Measurements from ENCODE around the gene KCTD2.
A peak's percentile ranks its signal among the peaks of the same experiment; 100 is the strongest.
"Not testable (repeated sequence)": the region's sequence is repeated elsewhere in the genome, so short reads cannot be mapped to it uniquely, and the experiment has no call there.

KCTD2 gene, protein sequence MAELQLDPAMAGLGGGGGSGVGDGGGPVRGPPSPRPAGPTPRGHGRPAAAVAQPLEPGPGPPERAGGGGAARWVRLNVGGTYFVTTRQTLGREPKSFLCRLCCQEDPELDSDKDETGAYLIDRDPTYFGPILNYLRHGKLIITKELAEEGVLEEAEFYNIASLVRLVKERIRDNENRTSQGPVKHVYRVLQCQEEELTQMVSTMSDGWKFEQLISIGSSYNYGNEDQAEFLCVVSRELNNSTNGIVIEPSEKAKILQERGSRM

DNA sequence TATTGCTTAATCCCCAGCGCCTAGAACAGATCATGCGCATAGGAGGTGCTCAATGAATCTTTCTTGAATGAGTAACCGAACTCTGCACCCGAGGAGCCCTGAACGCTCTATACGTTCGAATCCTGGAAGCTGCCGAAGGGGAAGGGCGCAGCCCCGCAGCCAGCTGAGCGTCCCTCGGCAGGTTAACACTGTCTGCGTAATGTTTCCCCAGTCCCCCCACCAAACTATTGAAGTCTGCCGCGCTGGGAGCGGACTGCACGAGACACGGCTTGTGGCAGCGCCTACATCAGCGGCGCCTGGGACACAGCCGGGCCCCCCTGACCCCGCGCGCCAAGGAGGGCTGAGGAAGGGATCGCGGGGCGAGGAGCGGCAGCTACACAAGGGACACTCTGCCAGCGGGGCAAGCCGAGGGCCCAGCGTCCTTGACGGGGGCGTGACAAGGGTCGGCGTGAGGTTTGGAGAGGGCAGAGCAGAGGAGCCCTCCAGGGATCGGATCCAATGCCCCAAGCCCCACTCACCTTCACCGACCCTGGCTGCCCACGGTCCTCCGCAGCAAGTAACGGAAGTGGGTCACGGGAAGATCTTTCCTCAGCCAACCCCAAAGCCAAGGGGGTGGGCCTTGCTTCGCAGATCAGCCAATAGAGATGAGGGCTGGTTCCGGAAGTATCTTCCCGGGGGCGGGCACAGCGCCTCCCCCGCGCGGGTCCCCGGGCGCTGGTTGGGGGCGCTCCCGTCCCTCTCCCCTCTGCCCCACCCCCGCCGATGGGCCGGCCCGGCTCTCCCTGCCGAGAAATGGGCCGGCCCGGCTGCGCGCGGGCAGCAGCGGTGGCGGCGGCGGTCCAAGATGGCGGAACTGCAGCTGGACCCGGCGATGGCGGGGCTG is at the start of gene KCTD2, which contains the start of gene ATP5PD:
Gene KCTD2, plus strand, starts transcription at position 819 of the 883 bp plus-strand sequence. Its CDS starts 26 bp downstream, at position 845.
Gene ATP5PD, minus strand, starts transcription at position 563 of the 883 bp plus-strand sequence. CDS start 4,319 bp downstream, outside the sequence.
- DNase-seq = peak; percentile 97 to 98

DNA sequence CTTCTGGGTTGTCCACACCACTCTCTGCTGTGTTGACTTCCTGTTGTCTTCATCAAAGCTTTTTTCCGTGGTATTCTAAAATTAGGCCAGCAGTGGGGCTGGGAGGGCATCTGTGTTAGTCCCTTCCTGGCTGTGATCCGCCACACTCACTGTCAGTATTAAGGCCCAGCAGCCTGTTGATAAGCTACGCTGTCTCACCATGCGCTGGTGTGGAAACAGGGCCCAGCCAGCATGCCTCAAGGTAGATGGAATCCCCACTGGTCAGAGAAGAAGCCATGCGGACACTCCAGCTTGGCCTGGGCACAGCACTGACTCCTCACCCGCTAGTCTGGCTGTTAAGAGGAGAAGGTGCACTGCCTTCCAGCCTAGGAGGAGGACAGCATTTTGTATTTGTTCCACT is 48.2 kb upstream of the KCTD2 start:
- no peak for DNase-seq

DNA sequence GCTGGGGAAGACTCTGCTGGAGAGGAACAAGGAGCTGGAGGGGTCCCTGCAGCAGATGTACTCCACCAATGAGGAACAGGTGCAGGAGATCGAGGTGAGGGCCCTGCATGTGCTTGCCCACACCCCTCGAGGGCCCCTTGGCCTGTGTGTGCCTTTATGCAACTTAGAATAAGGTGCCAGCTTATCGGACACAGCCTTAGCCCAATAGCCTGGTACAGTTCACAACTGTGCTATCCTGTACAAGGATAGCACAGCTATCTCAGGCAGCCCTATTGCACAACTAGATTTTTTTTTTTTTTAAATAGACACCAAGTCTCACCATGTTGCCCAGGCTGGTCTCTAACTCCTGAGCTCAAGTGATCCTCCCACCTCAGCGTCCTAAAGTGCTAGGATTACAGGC is 47.5 kb upstream of the KCTD2 start:
- DNase-seq = no peak

DNA sequence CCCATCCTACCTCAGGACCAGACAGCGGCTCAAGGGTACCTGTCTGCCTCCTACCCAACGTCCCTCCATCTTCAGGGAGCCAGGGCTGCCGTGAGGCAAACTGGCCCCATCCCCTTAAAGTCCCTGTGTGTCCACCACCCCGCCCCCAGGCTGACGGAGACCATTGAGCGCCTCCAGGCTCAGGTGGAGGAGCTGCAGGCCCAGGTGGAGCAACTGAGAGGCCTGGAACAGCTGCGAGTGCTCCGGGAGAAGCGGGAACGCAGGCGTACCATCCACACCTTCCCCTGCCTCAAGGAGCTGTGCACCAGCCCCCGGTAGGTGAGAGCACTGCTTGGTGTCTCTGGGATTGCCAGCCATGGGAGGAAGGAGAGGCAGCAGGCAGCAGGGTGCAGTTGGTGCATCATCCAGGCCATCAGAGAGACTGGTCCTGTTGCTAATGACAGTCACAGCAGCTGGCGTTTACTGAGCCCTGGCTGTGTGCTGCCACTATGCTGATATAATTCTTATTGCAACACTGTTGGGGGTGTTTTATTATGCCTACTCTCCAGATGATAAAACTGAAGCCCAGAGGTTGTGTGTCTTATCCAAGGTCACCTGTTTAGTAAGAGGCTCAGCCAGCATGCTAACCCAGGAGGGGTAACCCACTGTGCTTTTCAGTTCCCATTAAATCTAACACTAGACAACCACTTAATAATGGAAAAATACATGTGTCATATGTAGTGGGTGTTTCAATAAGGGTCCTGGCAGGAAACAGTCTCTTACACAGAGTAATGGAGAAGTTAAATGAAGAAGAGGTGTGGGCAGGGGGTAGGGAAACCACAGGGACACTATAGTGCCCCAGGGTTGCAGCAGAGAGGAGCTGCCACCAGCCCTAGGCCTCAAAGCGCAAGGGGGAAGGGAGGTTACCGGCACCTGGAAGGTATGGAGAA is 44.8 kb upstream of the KCTD2 start:
- peak in 1 of 2 experiments; percentile 47 for DNase-seq

DNA sequence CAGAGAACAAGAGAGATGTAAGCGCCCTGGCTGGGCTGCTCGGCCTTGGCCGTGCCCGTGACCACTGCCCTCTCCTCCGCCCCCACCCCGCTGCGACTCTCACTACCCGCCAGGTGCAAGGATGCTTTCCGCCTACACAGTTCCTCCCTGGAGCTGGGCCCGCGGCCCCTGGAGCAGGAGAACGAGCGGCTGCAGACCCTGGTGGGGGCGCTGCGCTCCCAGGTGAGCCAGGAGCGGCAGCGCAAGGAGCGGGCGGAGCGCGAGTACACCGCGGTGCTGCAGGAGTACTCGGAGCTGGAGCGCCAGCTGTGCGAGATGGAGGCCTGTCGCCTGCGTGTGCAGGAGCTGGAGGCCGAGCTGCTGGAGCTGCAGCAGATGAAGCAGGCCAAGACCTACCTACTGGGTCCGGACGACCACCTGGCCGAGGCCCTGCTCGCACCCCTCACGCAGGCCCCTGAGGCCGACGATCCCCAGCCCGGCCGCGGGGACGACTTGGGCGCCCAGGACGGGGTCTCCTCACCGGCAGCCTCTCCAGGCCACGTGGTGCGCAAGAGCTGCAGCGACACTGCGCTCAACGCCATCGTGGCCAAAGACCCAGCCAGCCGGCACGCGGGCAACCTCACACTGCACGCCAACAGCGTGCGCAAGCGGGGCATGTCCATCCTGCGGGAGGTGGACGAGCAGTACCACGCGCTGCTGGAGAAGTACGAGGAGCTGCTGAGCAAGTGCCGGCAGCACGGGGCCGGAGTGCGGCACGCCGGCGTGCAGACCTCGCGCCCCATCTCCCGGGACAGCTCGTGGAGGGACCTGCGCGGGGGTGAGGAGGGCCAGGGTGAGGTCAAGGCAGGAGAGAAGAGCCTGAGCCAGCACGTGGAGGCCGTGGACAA is 43.7 kb upstream of the KCTD2 start:
- DNase-seq = no peak

DNA sequence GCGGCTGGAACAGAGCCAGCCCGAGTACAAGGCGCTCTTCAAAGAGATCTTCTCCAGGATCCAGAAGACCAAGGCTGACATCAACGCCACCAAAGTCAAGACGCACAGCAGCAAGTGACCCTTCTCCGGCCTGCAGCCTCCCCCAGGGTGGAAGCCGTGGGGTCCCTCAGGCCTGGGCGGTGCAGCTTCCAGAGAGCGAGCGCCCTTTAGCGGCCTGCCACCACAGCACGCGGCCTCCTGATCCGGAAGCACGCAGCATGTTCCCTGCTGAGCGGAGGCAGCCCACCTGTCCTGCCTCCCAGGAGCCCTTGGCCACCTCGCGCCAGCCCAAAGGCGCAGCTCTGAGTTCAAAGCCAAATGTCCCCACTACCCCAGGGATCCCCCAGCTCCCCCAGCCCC is 43.1 kb upstream of the KCTD2 start:
- DNase-seq = no peak

DNA sequence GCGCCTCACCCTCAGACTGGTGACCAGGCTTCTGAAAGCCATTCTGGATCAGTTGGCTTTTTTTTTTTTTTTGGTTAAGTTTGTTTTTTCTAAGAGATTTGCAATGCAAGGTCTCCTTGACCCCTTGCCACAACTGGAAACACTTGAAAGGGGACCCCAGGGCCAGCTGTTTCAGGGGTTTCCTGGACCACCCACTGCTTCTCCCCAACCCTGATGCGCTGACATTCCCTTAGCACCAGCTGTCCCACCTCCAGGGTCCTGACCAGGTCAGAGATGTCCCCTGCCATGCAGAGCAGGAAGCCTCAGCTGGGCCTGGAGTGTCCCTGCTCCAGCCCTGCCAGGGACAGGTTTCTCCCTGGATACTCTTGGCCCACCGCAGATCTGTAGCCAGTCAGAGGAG is 42.7 kb upstream of the KCTD2 start:
- DNase-seq = no peak

DNA sequence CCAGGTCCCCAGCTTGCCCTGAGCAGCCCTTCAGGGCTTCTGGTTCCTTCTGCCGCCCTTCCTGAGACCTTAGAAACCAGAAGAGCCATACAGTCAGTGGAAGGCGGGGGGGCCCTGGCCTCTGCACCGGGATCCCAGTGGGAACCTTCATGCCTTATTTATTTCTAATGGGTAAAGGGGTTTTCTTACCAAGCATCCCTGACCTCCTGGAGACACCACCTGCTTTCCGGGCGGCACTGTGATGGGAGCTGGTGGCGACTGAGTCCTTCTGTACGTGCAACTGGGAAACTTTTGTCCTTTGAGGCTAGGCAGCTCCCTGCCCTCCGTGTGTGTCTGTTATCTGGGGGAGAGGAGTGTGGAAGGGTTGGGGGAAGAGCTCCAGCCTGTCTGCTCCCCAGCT is 41.7 kb upstream of the KCTD2 start:
- DNase-seq = no peak

DNA sequence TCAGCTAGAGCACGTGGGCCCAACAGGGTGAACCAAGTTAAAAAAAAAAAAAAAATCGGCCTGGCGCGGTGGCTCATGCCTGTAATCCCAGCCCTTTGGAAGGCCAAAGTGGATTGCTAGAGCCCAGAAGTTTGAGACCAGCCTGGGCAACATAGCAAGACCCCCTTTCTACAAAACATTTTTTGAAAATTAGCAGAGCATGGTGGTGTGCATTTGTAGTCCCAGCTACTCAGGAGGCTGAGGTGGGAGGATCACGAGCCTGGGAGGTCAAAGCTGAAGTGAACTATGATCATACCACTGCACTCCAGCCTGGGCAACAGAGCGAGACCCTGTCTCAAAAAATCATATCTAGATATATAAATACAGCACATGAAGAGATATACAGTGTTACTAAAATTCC is 40.9 kb upstream of the KCTD2 start:
- DNase-seq = not testable (repeated sequence)

DNA sequence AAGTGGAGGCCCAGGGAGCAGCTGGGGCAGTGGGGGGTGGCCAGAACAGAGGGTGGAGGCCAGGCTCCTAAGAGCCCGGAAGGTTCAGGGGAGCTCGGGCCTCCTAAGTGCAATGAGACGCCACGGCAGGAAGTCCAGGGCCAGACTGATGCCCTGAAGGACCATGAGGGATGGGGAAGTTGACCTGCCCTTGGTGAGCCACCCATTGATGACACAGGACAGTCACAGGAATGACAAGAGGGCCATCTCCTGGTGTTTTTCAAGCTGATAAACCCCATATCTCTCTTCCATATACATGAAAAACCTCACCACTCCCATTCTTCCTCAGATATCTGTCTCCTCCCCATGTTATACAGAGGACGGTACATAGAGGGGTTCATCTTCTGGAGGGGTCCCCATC is 40.4 kb upstream of the KCTD2 start:
- no peak for DNase-seq

DNA sequence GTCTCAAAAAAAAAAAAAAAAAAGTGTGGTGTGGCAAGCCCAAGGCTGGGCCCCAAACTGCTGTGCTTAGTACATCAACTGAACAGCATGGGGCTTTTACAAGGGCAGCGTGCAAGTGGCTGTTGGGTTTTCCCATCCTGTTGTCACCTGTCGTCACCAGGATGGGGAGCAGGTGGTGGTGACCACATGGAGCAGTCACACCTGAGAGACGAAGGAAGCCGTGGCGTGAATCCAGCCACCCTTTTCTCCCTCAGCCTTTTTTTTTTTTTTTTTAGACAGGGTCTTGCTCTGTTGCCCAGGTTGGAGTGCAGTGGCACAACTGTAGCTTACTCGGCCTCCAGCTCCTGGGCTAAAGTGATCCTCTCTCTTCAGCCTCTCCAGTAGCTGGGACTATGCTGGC is 38.7 kb upstream of the KCTD2 start:
- peak; percentile 24 to 68 for DNase-seq

DNA sequence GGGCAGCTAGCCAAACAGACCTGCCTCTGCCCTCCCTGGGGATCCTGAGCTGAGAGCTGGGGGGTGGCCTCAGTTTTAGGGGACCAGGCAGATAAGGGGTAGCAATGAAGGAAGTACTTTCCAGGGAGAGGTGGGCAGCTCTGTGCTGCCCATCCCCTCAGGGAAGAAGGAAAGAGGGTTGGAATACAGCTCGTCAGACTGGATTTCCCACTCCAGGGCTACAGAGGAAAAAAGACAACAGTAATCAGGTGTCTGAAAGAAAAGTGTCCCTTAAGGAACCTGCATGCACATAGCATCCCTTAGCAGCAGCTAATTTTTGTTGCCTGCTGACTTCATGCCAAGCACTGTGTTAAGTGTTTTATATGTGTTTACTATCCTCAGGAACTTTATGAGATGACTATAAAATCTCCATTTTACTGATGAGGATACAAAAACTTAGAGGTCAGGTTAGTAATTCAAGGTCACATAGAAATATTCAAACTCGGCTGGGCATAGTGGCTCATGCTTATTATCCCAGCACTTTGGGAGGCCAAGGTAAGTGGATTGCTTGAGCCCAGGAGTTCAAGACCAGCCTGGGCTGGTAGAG is 37.8 kb upstream of the KCTD2 start:
- no peak for DNase-seq

DNA sequence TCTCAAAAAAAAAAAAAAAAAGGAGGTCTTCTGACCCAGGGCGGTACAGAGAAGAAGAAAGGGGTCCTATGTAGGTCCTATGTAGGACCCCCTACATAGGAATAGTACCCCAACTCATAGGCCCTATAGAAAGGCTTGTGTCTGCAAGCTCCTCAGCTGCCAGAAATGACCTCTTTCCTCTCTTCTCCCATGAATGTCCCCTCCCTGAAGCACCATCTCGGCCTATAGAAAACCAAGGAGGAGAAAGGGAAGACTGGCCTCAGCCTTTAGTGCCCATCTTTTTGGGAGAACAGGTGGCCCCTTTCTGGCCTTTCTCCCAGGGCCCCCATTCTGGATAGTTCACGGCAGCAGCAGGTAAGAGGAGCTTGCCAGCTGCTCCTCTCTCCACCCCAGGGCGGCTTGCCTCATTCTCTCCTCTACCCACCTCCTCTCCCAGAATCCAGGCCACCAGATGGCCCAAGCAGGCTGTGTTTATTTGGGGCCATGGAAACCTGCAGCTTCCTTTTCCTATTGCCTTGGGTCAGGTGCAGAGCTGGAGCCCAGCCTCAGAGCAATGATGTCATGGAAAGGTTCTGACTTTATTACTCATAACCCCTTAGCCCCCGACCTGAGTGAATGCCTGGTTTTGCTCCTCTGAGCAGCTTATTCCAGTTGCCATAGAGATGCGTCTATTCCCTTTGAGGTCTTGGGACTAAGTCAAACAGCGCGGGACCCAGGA is 36.2 kb upstream of the KCTD2 start:
- peak; percentile 91 to 95 for DNase-seq

DNA sequence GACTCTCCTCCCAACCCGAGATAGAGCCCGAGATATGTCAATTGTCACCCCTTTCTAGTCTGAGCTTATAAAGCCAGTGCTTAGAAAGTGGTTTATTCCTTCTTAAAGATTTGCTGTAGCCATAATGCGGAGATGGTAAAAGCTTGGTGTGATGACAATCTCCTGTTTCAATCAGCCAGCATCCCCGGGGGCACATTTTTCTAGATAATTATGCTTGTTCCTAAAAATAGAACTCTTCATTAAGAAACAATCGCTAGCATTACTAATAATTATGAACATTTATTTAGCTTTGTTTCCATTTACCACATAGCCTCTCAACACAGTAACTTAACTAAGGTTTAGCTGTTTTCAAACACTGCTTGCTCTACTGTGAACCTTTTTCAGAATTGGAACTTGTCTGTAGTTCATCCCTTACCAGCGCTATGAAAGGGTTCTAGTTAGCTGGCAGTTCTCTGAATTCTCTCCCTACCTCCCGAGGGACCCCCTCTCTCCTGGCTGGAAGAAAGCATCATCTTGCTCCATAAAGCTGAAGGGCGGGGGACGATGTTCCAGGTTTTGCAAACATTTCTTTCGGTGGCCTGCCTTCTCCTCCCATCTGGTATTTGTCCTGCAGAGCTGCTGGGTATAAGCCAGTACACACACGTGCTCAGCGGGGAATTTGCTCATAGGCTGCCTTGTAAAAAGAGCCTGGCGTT is 35.5 kb upstream of the KCTD2 start:
- peak; percentile 79 to 89 for DNase-seq

DNA sequence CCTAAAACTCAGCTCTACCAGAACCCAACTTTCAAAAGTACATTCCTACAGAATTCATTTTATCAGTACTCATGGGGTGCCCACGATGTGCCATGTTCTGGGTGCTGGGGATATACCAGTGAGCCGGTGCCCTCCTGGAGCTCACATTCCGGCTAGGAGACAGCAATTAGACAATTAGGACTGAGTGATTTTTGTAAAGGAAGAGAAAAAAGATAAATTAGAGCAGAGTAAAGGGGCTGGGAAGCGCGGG is 35.0 kb upstream of the KCTD2 start:
- DNase-seq = no peak

DNA sequence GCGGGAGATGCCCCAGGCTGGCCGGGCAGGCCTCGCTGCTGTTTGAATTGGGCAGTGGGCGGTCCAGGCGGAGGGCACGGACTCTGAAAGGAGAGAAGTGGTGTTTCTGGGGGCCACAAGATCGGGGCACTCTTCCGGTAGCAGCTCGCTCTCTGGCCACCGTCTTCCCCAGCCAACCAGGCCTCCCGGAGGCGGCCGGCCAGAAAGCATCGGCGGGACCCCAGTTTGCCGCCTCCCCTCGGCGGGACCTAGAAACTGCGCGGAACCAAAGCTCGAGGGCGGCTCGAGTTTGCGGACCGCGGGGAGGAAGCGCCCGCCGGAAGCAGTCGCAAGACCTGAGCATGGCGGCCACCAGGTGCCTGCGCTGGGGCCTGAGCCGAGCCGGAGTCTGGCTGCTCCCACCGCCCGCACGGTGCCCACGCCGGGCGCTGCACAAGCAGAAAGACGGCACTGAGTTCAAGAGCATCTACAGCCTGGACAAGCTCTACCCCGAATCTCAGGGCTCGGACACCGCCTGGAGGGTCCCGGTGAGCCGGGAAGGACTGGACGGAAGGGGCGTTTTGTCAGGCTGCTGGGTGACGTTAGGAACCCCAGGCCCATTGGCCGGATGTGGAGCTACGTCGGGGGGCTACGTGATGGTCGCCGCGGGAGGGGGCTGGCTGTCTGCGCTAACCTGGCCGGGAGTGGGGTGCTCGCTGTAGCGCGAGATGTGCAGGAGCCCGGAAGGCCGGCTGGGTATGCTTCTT is 34.5 kb upstream of the KCTD2 start, which contains the start of gene MRPL58:
Gene MRPL58, plus strand, starts transcription at position 325 of the 746 bp plus-strand sequence. Its CDS starts 17 bp downstream, at position 342.
- DNase-seq = peak; percentile 91 to 92

DNA sequence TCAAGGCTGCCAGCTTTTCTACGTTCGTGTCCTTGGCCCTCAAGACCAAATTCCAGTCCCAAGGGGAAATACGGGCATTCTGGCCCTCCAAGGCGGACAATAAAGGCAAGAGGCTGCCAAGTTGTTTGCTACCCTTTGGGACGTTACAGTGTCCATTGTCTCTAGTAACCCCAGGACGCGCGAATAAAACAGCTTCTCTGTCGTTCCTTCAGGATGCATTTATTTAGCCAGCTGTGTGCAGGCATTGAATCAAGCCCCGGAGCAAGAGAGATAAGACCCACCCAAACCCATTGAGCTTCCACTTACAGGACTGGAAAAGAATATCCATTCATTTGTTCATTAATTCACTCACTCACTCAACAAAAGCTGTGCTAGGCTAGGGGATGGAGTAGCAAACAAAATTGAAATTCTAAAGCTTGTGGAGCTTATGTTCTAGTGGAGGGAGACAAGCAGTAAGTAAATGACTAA is 33.9 kb upstream of the KCTD2 start:
- DNase-seq = no peak

DNA sequence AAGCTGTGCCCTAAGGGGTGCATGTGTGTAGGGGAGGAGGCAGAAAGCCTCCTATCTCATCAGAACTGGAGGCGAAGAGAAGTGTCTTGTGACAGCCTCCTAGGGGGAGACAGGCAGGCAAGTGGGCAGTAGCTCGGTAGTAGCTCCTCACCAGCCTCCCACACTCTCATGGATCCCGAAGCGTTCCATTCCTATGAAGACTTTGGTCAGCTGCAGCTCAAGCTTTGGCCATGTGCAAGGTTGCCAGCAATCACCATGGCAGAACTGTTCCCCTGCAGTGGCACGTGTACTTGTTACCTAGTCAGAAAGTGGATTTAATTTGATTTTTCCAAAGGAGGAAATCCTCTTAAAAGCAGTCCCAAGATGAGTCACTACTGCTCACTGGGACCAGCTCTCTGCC is 27.9 kb upstream of the KCTD2 start:
- DNase-seq = no peak

DNA sequence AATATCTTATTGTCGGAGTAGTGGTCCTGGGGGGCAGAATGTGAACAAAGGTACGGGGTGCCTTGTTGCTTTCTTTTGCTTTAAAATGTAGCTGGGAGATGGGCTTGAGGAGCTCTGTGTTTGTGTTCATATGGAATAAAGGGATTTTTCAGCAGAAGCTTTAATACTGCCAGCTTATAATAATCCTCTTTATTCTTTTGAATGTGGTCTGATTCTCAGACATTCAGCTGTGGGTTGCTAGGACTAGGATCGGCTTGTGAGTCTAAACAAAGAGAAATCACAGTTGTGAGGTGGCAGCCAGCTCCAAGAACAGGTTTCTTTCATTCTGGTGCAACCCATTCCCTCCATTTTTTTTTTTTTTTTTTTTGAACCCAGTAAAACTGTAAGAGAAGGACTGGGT is 27.3 kb upstream of the KCTD2 start:
- no peak for DNase-seq
